ENCODE measurements around the gene FITM1. TPM values are rescaled to one million over a fixed set of nuclear protein-coding genes. Genes with fewer than 3 reads are reported as not detected.

The FITM1 gene
- total and polyA plus RNA-seq, 12 donors, result 77.0 to 247 (median 131) TPM

DNA sequence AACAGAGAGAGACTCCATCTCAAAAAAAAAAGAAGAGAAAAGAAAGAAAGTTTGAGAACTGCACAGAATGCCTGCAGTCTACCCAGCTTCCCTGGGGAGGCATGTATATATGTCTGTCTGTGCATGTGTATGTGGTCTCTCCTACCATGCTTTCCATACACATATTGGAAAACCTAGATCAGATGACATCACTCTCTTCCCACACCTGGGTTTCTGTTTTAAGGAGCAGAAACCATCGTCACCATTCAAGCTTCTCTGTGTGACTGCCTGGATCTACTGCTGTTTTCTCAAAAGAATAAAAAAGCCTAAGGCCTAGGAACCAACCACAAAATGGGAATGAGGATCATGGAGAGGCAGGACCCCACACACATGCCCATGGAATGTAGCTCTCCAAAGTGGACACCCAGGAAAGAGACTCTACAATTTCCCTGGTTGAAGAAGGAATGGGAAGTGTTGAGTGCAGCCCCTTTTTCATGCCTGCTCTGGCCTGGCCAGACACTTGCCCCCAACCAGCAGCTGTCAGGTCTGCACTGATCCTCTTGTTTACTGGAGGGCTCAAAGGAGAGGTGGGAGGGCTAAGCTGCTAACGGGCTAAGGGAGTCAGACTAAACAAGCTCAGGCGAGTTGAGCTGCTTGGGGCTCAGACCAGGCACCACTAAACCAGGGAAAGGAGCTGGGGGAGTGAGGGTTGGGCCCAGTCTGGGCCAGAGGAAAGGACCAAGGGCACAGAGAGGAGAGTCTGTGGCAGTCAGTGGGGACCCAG, 44.1 kb upstream of the FITM1 start:
- Histone ChIP-seq H3K36me3 (no peaks in the 10 kb centered on the region), H3K9me3 (no peaks in the 10 kb centered on the region), H3K4me3 (no peak overlapping the region), H3K4me1 (peaks cover 0 to 11% (median 5%) of the 10 kb centered on the region in 9 donors), H3K27me3 (peaks cover 0 to 17% (median 0%) of the 10 kb centered on the region in 7 donors), H3K27ac (no peak overlapping the region)
- 78 to 83% methylated on average over 3 of the region's 3 CpGs for WGBS, 2 donors
- no peak for ATAC-seq
- no peak for TF ChIP-seq CTCF (IDR thresholded peaks at IDR 0.05)
- no peak for DNase-seq
- intact Hi-C loops (cut with DNase I), result loop anchor here in 1 of 10 donors (10.0 kb wide), 1 partner anchor 102 kb away; the partner anchor contains the start of gene DHRS4L2

DNA sequence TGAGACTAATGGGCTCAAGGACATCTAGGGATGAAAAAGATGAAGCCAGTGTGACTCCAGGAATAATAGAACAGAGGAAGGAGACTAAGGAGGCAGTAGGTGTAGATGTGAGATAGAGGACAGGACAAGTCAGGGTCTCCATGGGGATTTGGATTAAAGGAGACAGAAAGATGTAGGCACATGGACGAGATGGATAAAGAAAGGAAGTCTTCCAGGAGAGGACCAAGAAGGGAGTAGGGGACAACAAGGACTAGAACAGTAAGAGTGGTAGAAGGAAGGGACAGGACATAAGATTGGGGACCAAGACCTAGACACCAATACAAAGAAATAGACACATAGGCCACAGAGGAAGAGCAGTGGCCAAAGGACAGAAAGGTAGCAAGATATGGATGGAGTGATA, 43.5 kb upstream of the FITM1 start:
- peaks cover 0 to 8% (median 0%) of the 10 kb centered on the region in 9 donors for H3K4me1 ChIP-seq
- no peak for TF ChIP-seq CTCF (IDR thresholded peaks at IDR 0.05)
- no peaks in the 10 kb centered on the region for H3K9me3 ChIP-seq
- H3K36me3 ChIP-seq, result no peaks in the 10 kb centered on the region
- peaks cover 0 to 11% (median 0%) of the 10 kb centered on the region in 7 donors for H3K27me3 ChIP-seq
- intact Hi-C loops (cut with DNase I), result loop anchor here in 1 of 10 donors (10.0 kb wide), 1 partner anchor 102 kb away; the partner anchor contains the start of gene DHRS4L2
- DNase-seq, result no peak
- no peak overlapping the region for H3K27ac ChIP-seq
- 72 to 74% methylated on average over 1 of the region's 1 CpG for WGBS, 2 donors
- ATAC-seq, result no peak
- H3K4me3 ChIP-seq, result no peak overlapping the region

GRCh38 chr14:24088095-24088494, 42.4 kb upstream of the FITM1 start:
- intact Hi-C loops (cut with DNase I), result loop anchor here in 3 of 10 donors (2.0 to 10.0 kb wide), 2 partner anchors 29 to 103 kb away; partner anchors contain the start of gene DHRS4L2 (in 1 of the 3)
- no peak for TF ChIP-seq CTCF (IDR thresholded peaks at IDR 0.05)
- H3K27me3 ChIP-seq, result peaks cover 0 to under 1% (median 0%) of the 10 kb centered on the region in 7 donors
- no peaks in the 10 kb centered on the region for H3K36me3 ChIP-seq
- no peak overlapping the region for H3K27ac ChIP-seq
- no peak overlapping the region for H3K4me3 ChIP-seq
- ATAC-seq (no peak), DNase-seq (no peak)
- 80 to 86% methylated on average over 2 of the region's 2 CpGs for WGBS, 2 donors
- no peaks in the 10 kb centered on the region for H3K9me3 ChIP-seq
- H3K4me1 ChIP-seq, result peaks cover 0 to 19% (median 0%) of the 10 kb centered on the region in 9 donors

GRCh38 chr14:24089890-24090289, 40.6 kb upstream of the FITM1 start:
- H3K36me3 ChIP-seq, result no peaks in the 10 kb centered on the region
- ATAC-seq (no peak), DNase-seq (no peak)
- intact Hi-C loops (cut with DNase I), result loop anchor here in 9 of 10 donors (1.0 to 10.0 kb wide), 7 partner anchors 31 to 105 kb away; partner anchors contain the start of gene DHRS4L2 (in 2 of the 9)
- TF ChIP-seq CTCF (IDR thresholded peaks at IDR 0.05), result no peak
- no peaks in the 10 kb centered on the region for H3K27me3 ChIP-seq
- H3K27ac ChIP-seq, result no peak overlapping the region
- WGBS, 2 donors, result 84 to 89% methylated on average over 6 of the region's 6 CpGs
- no peak overlapping the region for H3K4me3 ChIP-seq
- peaks cover 0 to 30% (median 12%) of the 10 kb centered on the region in 9 donors for H3K4me1 ChIP-seq
- H3K9me3 ChIP-seq, result no peaks in the 10 kb centered on the region
